Body of pancreas (tissue), 4 donors: ENCODE measurements around the gene ANKLE2.

Experiments used
- CTCF ChIP-seq, 7 experiments: fragments of 450-650 bp in 4 of 7; fragments of 200-600 bp in 3 of 7; sonication (generic) in 3 of 7; IDR thresholded peaks; one replicate each; pipeline ENCODE4 v1.5.1; 2016 to 2019; ENCODE audit warnings: antibody characterized with exemption in 7 of 7
- POLR2A ChIP-seq, 3 donors: fragments of 450-650 bp; IDR thresholded peaks; one replicate each; pipeline ENCODE4 v1.6.1; 2016; ENCODE audit warnings: antibody characterized with exemption in 3 of 3, mild to moderate bottlenecking in 2 of 3

DNA sequence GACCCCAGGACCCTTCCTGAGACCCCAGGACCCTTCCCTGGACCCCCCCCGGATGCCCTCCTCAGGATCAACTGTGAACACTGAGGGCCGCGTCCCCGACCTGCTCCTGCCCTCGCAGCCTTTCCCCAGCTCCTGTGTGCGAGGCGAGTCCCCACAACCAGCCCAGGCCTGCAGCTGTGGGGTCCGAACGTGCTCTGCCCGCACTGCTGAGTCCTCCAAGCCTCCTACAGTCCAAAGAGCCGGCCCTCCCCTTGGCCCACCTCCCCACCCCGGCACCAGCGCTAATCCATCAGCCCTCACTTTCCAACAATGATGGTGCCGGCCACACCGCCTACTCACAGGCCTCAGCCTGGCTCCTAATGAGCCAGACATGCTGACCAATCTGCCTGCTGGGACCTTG is 26.2 kb upstream of the ANKLE2 start:
- TF ChIP-seq CTCF (IDR thresholded peaks at IDR 0.05) (no peak), POLR2A (IDR thresholded peaks at IDR 0.05) (no peak)
